Mucosa of descending colon (tissue), 3 donors: Measurements from ENCODE around the gene PRR18. TPM values are rescaled to one million over a fixed set of nuclear protein-coding genes. Genes with fewer than 3 reads are reported as not detected.

Source experiments
- ATAC-seq: fragments of 200-7000 bp; cut with Tn5 transposase; one replicate; pipeline ENCODE4 v1.9.1; 2020; ENCODE audit warnings: mild to moderate bottlenecking, moderate library complexity
- DNase-seq, 3 donors: peaks; one replicate each; pipeline ENCODE4 v3.0.0-alpha.2; 2020
- H3K36me3 ChIP-seq: fragments of 200-600 bp; one replicate; pipeline ENCODE4 v1.8.0; 2021; ENCODE audit warnings: low read depth, mild to moderate bottlenecking
- H3K4me1 ChIP-seq: fragments of 200-600 bp; one replicate; pipeline ENCODE4 v1.8.0; 2021; ENCODE audit warnings: low read depth, mild to moderate bottlenecking
- H3K4me3 ChIP-seq: fragments of 200-600 bp; one replicate; pipeline ENCODE4 v1.8.0; 2021; ENCODE audit warnings: mild to moderate bottlenecking
- H3K9me3 ChIP-seq: fragments of 200-600 bp; one replicate; pipeline ENCODE4 v1.8.0; 2021; ENCODE audit warnings: mild to moderate bottlenecking
- CTCF ChIP-seq: fragments of 200-600 bp; IDR thresholded peaks from one replicate; pipeline ENCODE4 v1.8.0; 2022; ENCODE audit warnings: antibody characterized with exemption, mild to moderate bottlenecking
- intact Hi-C, 2 donors: fragments of 100-400 bp; cut with DNase I in 1 of 2; cut with micrococcal nuclease in 1 of 2; formaldehyde crosslinking; loops; one replicate each; pipeline versions ENCODE4 v1.11.0 to v1.11.1; 2022; cut with DNase I, micrococcal nuclease
- total RNA-seq, 3 donors: library from RNA; stranded (reverse); fragmentation: NEBNext Ultra II Directional in 2 of 3; extraction: Animal tissue kit (Norgen Biotek cat#: 25700) in 2 of 3; gene quantifications; one replicate each; pipeline versions ENCODE4 v1.2.1 to v1.2.4, GENCODE V29; 2021 to 2023
- donor health status: DM: no; HTN: no; CAD: no; lungs with moderate emphysema.
- donor health status: DM: no; HTN: no; CAD: no.
- donor health status: DM: no; HTN: yes; CAD: no.

PRR18 gene
- total RNA-seq, 3 donors from 2014 or later, result 0.13 TPM; not detected in 2

DNA sequence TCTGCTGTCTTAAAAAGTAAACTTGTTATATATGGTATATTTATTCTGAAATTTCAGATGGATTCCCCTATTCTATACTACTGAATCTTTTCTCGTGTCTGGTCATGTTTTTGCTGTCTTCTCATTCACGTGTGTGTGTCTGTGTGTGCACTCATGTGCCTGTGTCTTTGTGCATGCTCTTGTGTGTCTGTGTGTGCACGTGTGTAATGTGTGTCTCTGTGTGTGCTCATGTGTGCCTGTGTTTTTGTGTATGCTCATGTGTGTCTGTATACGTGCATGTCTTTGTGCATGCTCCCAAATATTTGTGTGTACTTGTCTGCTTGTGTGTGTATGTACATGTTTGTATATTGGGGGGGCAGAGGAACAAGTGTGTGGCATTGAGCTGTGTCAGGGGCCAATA, 34.0 kb downstream of the PRR18 start:
- Histone ChIP-seq H3K36me3 (no peaks in the 10 kb centered on the region), H3K4me1 (no peaks in the 10 kb centered on the region), H3K4me3 (no peak overlapping the region), H3K9me3 (no peaks in the 10 kb centered on the region)
- ATAC-seq (no peak), DNase-seq (no peak)
- TF ChIP-seq CTCF, result no peak
- intact Hi-C loops, result loop anchor here in 1 of 2 donors (10.0 kb wide), 1 partner anchor 131 kb away; no protein-coding TSS in a partner anchor

DNA sequence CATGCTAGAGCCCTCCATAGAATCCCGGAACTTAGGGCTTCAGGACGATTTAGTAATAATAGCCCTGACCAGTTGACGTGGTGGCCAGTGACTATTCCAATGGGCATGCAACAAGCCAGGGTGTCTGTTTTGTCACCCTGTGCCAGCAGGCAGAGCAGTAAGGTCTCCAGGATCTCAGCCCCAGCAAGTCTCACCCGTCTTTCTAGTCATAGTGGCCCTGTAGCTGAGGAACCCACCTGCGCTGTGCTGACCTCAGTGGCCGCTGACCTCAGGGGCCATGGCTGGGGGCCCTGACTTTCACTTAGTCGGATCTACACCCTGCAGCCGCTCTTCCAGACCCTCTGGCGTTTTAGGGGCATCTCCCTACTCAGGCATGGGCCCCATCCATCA, 36.8 kb downstream of the PRR18 start:
- no peak for DNase-seq
- Histone ChIP-seq H3K36me3 (no peaks in the 10 kb centered on the region), H3K4me1 (no peaks in the 10 kb centered on the region), H3K9me3 (no peaks in the 10 kb centered on the region), H3K4me3 (no peak overlapping the region)
- ATAC-seq, result no peak
- no peak for TF ChIP-seq CTCF
- intact Hi-C loops, result loop anchor here in 1 of 2 donors (10.0 kb wide), 1 partner anchor 133 kb away; no protein-coding TSS in a partner anchor

GRCh38 chr6:166270706-166271375, 37.4 kb downstream of the PRR18 start:
- no peak overlapping the region for H3K4me3 ChIP-seq
- intact Hi-C loops, result loop anchor here in 1 of 2 donors (10.0 kb wide), 1 partner anchor 134 kb away; no protein-coding TSS in a partner anchor
- H3K36me3 ChIP-seq, result no peaks in the 10 kb centered on the region
- H3K4me1 ChIP-seq, result no peaks in the 10 kb centered on the region
- no peak for TF ChIP-seq CTCF
- DNase-seq (no peak), ATAC-seq (no peak)
- no peaks in the 10 kb centered on the region for H3K9me3 ChIP-seq

DNA sequence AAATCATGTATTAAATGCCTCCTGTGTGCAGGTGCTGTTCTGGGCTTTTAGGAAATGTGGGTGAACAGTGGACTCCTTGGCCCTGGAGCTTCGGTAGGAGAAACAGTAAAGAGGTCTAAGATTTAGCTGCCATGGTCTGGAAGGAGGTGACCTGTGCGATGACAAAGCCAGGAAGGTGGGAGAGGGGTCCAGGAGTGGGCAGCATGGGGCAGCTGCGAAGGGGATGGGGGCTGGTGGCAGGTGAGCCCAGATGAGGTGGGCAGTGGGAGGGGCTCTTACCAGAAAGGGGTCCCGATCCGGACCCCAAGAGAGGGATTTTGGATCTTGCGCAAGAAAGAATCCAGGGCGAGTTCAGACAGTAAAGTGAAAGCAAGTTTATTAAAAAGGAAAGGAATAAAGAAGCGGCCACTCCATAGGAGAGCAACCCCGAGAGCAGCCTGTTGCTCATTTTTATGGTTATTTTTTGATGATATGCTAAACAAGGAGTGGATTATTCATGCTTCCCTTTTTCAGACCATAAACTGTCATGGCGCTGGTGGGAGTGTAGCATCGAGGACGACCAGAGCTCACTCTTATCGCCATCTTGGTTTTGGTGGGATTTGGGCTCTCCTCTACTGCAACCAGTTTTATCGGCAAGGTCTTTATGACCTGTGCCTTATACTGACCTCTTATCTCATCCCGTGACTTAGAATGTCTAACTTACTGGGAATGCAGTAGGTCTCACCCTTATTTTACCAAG, 38.7 kb downstream of the PRR18 start:
- no peak overlapping the region for H3K4me3 ChIP-seq
- ATAC-seq (no peak), DNase-seq (no peak)
- H3K9me3 ChIP-seq, result no peaks in the 10 kb centered on the region
- H3K4me1 ChIP-seq, result no peaks in the 10 kb centered on the region
- TF ChIP-seq CTCF, result no peak
- H3K36me3 ChIP-seq, result no peaks in the 10 kb centered on the region
- intact Hi-C loops, result loop anchor here in 1 of 2 donors (10.0 kb wide), 1 partner anchor 135 kb away; no protein-coding TSS in a partner anchor

- no peaks in the 10 kb centered on the region for H3K36me3 ChIP-seq
- TF ChIP-seq CTCF, result no peak
- no peak for DNase-seq
- no peak overlapping the region for H3K4me3 ChIP-seq
- intact Hi-C loops, result no loop called here
- no peaks in the 10 kb centered on the region for H3K9me3 ChIP-seq
- ATAC-seq, result no peak
- H3K4me1 ChIP-seq, result no peaks in the 10 kb centered on the region
Measured at GRCh38 chr6:166268431-166268830, 39.8 kb downstream of the PRR18 start.
